Fibroblast of skin of right biceps (primary cell): ENCODE measurements around the gene PTPRT.

Source experiments
- DNase-seq: peaks from one replicate; pipeline ENCODE4 v3.0.0-alpha.2; 2013

PTPRT gene

DNA sequence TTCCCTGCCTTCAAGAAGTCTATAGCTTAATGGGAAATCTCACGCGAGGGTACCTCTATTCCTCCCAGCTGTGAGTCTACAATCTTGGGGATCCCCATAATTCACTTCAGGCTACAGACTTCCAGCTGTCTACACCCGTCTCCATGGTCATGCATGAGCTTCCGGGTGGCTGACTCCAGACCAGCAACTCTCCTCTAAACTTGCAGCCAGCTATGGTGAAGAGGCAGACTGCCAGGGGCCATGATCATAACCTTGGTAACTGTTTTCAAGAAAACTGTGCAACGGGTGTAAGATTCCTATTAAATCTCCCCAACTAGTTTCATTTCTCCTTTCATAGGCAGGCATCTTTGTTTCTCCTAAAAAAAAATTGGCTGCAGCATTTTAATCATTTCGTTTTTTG, 1037.1 kb downstream of the PTPRT start:
- DNase-seq = no peak

DNA sequence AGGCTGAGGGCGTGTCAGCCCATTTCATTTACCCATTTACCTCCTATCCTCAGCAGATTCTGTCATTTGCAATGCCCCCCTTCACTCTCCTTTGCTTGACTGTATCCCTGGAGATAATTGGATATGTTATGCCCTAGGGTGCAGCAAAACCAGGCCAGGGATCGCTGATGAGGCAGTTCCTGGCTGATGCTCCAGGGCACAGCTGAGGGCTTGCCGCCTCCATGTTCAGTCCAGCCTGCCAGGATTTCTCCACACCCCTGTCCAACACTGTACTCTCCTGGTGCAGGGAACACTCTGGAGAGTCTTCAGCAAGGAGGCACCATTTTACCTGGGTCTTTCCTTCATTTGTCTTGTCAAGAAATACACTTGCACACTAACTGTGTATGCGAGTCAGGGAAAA, 1039.5 kb downstream of the PTPRT start:
- DNase-seq = no peak

DNA sequence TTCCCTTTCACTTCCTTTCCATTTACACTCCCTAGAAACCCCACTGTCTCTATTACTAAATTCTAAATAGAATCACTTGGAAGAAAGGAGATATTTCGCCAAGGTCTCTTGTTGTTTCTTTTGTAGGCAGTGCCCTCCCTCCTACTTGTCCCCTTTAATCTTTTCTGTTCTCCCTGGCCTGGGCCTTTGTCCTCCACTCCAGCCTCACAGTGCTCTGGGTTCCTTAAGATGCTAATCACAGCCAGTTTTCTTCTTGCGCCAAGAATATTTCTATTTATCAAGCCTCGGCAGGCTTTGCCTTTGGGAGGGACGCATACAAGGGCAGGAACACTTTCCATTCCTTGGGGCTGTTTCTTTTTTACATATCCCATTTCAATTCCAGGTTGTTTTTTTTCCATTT, 1051.0 kb downstream of the PTPRT start:
- DNase-seq = no peak

DNA sequence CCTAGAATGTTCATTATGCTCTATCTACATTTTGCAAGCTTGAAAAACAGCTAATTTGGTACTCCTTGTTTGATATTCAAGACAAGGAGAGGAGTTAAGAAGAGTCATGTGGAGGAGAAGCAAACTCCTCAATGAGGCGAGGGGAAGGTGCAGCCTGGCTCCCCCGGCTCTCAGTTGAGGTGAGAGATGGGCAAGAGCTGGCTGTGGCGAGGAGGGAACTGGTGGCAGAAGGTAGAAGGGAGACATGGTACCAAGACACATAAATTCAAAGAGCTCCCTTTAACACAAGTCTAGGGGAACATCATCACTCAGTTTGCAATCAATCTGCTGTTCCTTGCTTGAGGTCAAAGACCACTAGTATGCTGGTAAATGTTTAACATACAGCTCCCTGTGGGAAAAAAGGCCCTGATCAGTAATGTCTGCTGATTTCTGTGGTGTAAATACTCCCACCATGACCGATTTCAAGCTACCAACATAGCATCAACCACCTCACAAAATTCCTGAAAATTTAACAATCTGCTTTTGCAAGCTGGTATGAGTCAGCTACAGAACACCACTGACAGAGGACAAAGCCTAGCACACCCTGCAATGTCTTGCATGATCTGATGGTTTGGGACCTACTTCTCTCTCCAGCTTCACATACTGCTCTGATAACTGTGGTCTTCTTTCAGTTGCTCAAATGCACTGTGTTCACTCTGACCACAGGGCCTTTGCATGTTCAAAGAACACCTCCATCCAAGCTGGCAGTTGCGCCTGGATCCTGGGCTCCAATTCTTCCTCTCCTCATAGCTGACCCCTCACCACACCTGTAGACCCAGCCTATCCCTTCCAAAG, 1055.2 kb downstream of the PTPRT start:
- DNase-seq = no peak

DNA sequence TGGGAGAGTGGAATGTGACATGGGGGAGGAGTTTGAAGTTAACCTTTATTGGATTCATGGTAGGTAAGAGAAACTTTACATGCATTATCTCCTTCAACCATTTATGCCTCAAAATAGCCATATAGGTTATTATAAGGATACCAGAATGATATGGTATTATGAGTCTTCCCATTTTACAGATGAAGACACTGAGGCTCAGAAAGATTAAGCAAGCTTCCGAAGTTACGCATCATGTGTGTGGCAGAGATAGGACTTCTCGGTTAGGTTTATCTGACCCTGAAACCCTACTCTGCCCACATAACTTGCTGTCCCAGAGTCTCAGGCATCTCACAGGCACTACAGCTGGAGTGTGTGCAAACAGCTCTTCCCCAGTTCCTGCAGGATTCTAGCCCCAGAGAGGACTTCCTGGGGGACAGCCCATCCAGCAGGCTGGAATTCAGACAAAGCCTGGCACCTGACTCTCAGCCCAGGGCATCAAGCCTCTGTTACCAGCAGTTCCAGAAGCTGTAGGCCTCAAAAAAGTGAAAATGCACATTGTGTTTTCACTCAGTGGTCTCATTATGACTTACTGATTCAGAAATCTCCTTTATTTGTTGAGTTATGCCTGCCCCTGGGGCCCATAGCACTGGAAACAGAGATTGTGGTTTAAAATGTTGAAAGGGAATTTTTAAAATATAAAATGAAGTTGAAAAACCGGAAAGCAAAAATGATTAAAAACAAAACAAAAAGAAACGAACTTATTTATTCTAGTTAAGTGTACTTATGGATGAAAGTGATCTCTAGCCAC, 1058.7 kb downstream of the PTPRT start:
- DNase-seq = no peak

DNA sequence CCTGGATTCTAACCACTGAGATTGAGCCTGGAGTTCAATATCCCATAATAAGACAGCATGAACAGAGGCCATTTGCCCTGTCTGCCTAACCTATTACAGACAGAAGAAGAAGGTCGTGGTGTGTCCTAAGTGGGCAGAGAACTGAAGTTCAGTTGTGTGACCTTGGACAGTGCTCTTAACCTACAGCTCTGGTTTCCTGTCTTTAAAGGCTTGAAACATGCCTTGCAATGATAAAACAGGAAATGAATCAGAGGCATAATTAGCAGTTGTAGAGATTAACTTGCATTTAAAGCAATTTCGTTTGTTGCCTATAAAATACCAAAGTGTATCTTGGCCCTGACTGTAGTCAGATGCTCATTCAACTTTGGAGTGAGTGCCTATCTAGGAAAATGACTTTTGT, 1064.3 kb downstream of the PTPRT start:
- DNase-seq = no peak

DNA sequence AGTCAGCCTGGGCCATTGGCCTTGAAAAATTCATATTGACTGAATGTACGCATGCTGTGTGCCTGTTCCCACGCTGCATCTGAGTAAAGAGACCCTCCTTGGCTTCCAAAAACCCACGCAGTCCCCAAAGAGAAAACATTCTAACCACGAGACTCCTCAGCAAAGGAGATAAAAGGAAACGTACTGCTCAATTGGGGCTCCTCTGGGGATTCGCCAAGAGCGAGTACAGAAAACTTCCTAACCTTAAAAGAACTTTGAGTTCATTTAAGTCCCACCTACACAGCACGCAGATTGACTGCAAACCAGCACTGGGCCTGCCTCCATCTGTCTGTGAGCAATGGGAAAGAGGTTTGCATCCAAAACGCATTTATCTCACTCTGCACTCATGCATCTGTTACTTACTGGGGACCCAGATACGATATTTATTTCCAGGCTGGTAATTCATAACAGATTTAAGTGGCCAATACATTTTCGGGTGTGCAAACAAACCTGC, 1065.7 kb downstream of the PTPRT start:
- DNase-seq = no peak

DNA sequence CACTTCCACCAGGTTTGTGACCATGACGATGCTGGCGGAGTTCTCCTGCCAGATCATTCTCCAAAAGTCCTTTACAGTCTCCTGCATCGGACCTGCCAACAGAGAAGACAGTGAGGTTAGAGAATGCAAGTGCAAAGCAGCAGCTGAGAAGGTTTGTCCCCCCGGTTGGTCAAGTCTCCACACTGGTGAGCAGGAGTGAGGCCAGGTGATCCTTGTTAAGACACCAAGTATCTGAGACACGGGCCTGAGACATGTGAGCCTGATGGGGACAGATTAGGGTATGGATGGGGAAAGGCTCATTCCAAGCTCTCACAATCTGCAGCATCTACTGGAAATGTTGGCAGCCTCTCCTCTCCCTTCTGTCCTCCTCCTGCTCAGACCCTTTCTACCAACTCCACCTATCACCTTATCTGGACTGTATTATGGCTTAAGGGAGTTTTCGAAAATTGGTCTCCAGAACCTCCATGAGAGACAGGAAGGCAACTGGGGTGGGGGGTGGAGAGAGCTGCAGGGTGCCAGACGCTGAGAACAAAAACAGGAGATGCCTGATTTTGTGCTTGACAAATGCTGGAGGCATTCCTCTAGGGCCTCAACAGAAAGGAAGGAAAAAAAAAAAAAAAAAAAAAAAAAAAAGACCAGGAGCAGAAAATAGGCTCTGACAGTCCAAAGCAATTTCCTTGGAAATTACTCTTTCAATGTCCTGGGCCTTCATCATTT, 1071.1 kb downstream of the PTPRT start:
- no peak for DNase-seq

DNA sequence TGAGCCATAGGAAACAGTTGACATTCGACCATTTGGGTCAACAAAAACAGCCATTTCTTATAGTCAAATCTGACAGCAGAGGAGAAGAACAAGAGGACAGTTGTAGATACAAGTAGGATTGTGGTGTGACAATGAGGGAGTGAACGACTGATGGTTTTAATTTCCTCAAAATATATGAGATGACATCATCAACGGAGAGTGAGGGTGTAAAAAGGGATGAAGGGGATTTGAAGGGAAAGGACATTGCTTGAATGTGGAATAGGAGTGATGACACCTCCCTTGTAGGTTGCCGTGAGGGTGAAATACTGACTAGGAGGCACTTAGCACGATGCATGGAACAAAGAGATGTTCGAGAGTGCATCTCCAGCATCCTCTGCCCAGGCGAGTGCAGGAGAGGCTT, 1071.7 kb downstream of the PTPRT start:
- no peak for DNase-seq

DNA sequence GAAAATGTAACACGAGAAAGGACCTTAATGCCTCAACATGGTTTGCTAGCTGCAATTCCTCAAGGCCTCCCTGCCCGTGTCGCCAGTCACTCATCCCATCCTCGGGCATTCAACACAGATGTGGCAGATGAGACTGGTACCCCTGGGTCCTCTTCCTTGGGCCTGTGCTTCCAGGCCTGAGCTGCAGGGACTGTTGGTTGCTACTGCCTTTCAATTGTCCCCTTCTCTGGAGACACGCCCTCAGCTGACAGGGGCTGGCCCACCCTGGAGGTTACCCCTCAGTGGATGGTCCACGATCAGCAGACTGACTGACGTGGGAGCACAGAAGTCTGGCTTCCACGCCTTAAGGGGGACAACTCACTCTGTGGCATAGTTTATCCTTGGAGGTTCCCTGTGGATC, 1076.5 kb downstream of the PTPRT start:
- no peak for DNase-seq

DNA sequence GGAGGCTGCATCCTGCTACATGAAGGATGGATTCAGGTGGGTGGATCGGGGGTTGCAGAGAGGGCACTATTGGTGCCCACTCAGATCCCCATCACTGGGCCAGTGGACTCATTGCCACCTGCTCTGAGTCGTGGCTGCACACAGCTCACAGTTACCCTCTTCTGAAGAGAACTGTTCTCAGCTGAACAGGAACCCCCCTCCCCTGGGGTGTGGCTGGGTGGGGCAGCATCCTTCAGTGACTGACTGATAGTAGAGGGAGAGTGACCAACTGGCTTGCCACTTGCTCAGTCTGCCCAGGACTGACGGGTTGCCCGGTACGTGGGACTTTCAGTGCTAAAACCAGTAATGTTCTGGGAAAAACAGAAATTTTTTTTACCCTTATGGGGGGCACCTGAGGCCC, 1077.5 kb downstream of the PTPRT start:
- no peak for DNase-seq

DNA sequence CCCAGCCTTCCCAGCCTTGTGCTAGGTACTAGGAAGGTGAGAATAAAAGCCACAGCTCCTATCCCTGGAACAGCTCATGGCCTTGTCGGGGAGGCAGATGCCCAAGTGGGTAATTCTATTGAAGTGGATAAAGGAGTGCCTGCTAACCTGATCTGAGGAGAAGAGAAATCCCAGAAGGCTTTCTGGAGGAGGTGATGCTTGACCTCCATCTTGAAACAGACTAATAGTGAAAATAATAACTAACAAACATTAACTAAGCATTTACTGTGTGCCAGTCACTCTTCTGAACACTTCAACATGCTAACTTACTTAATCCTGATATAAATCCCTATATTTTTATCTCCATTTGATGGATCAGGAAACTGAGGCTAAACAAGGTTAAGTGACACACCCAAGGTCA, 1078.4 kb downstream of the PTPRT start:
- no peak for DNase-seq

DNA sequence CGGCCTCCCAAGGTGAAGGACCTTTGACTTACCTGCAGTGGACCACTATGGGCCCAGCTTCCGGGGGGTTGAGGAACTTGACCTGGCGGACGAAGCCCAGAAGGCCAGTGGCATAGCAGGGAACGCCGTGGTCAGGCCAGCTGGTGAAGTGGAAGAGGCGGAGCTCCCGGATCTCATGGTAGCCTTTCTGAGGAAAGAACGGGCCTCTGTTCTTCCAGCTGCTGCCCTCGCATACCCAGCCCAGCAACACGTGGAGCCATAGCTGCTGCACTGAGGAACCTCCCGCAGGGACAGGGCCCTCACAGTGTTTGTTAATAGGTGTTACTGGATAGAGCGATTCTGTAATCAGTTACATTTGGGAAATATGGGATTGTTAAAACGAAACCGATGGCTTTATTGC, 1079.4 kb downstream of the PTPRT start:
- DNase-seq = no peak

DNA sequence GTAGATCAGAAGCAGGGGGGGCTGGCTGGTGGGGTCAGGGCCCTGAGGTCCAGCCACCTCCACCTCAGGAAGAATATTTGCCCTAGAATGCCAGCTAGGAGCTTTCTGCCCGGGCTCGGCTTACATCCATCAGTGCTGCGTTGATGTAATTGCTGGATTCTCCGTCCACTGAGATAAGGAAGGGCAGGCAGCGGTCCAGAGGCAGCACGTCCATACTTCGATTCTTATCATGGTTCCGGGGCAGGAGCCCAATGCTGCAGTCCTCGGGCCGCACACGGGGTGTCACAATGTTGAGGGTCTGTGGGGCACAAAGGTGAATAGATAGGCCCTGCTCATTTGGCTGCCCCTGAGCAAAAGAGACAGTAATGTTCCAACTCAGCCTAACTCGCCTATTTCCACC, 1087.7 kb downstream of the PTPRT start:
- no peak for DNase-seq

DNA sequence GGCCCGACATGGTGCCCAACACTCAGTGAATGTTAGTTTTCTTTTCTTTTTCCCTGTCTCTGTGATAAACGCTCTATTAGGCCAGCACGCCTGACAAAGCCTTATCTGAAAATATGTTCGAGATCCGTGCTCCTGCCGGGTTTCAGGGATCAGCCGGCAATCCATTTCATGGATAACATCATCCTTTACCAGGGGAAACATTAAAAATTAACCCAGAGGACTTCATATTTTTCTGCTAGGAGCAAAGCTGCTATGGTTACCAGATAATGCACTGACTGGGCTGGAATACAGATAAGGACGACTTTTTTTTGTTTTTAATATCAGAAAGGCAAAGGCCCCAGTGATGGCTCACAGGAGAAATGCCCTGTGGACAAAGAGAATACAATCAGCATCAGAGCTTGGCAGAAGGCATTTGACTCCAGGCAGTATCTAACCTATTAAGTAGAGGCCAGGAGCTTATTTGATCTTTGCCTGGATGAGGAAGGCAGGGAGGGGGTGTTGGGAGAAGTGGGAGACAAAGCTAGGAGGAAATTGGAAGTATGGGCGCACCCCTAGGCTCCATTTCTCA, 1089.5 kb downstream of the PTPRT start:
- no peak for DNase-seq

DNA sequence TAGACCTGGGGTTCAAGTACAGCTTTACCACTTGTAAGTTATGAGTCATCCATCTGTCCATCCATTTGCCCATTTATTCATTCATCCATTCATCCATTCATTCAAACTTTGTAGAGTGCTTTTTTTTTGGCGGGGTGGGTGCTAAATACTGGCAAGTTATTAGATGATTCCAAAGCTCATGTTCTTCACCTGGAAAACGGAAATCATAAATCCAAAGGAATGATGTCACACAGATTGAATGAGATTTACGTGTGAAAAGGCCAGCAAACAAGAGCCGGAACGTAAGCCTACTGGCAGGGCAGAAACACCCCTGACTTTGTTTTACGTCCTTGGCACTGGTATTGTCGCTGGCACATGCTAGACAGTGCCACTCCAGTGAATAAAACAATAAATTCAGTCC, 1090.6 kb downstream of the PTPRT start:
- DNase-seq = no peak

DNA sequence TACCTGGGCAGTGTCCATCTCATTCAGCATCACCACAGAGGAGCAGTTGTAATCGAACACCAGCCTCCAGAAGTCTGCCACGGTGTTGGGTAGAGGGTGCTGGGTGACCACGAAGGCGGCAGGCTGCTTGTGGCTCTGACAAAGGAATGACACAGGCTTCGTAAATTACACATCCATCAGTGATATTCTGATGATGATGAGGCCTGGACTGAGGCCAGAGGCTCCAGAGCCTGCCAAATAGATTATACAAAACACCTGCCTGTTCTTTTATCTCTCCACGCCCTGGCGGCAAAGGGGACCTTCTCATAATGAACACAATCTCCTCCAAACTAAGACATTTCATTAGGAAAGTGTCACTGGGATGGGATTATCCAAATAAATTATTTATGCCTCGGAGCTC, 1091.3 kb downstream of the PTPRT start:
- DNase-seq = no peak

DNA sequence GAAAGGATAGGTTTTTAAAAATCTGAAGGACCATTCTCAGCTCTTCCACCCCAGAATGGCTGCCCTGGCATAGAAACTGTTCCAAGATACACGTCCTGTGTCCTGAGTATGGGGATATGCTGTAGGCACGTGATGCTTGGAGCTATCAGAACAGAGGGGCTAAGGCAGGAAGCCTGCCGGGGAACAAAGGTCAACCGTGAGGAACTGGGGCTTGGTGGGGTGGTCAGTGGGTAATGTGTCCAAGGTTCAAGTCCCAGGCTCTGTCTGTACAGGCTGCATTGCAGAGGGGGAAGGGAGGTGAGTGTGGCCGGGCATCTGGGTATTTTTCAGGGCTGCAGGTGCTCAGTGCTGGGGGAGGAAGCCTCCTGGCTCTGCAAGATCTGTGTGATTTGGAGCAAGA, 1092.0 kb downstream of the PTPRT start:
- DNase-seq = no peak

DNA sequence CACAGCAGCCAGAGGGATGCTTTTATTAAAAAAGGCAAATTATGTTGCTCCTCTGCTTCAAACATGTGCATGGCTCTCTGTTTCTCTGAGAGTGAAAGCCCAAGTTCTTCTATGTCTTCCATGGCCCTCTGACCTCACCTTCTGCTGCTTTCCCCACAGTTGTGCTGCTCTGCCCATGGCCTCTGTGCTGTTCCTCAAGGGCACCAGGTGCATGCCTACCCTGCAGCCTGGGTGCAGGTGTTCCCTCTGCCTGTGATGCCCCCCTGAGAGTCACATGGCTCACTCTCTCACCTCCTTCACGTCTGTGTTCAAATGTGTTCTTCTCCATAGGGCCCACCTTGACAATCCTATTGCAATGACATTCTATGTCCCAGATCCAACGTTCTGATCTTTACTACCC, 1094.5 kb downstream of the PTPRT start:
- DNase-seq = no peak

DNA sequence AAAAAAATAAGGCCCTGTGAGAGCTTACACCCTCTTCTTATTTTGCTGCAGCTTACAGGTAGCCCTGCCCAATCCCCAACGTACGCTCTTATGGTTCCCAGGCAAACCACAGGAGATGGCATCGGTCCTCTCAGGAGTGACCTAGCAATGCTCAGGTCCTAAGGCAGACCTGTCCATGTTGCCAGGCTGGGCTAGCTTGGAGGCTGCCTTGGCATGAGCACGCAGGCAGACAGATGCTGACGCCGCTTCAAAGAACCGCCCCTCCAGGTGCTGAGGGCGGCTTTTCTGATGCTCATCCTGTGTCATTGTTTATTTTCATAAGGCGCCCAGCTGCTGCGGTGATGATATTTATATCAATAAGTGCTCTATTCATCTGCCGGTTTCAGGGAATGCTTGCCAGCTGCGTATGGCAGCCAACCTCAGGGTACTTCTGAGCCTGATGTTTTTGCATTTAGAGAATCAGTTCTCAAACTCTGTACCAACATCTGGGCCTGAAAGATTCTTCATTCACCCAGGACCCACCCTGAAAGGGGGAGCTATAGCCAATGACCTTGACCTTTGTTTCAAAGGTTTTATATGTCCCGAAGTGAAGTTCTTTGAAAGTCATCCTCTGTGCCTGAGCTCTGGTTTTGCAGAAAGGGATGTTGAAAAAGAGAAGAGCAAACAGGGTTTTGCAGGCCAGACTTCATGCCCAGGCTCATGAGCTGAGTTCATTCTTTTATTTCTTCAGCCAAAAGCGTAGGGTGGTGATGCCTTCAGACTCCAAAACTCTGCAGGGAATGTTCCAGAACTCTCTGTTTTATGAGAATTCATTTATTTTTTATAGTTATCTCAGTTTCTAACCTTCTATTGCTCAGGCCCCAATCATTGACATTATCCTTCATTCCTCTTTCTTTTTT, 1095.9 kb downstream of the PTPRT start:
- DNase-seq = no peak

DNA sequence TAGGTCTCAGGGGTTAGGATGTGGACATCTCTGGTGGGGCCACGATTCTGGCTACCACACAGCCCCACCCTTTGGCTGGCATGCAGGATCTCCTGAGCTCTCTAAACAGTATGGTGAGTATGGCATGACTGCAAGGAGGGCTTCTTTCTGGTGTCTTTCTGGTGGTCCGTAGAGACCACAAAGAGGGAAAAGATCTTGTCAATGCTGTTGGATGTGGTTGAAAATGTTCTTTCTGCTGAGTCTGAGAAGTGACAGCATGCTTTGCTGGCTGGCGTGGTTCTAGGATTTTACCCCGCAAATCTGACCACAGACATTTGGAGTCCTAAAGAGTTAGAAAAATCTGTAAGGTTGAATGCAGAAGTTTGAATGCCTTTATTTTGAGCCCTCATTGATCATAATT, 1096.7 kb downstream of the PTPRT start:
- DNase-seq = no peak

DNA sequence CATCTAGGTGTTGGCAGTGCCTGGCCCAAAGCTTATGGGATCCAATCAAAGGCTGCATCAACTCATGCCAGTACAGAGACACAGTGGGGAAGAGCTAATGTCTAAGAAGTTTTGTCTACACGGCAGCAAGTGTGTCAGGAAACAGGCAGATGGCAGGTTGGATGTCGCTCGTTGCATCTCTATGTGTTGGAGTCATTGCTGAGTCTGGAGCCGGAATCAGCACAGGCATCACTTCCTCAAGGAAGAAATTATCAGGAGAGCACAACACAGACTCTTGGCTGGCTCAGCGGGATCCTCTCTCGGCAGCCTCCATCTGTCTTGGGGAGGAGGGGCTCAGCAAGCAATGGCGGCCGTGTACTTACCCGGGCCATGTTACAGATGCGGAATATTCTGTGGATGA, 1104.3 kb downstream of the PTPRT start:
- no peak for DNase-seq
